Spleen (tissue), 7 donors: ENCODE data around the gene PRRT1B.

Experiments
- CTCF ChIP-seq, 11 experiments: fragments of 200-600 bp in 7 of 11; fragments of 450-650 bp in 4 of 11; sonication (generic) in 4 of 11; IDR thresholded peaks in 8 of 11; conservative IDR thresholded peaks in 3 of 11; 1 replicate in 7 of 11; 2 replicates in 4 of 11; pipeline versions ENCODE4 v1.4.0 to v1.8.0; 2016 to 2021; ENCODE audit warnings: antibody characterized with exemption in 11 of 11, inconsistent platforms in 4 of 11, mild to moderate bottlenecking in 1 of 11
- POLR2A ChIP-seq, 3 donors: fragments of 450-650 bp; IDR thresholded peaks; one replicate each; pipeline ENCODE4 v1.5.1; 2017; ENCODE audit warnings: antibody characterized with exemption in 3 of 3, mild to moderate bottlenecking in 1 of 3
- POLR2AphosphoS5 ChIP-seq, 3 donors: sonication (generic); formaldehyde crosslinking; IDR thresholded peaks; one replicate each; pipeline ENCODE4 v1.5.1; 2017; ENCODE audit warnings: antibody characterized with exemption in 3 of 3
- donor health status: DM: no; HTN: no; CAD: no; lungs with moderate emphysema.
- donor health status: DM: no; HTN: no; CAD: no.
- donor health status: DM: no; HTN: no; CAD: no.

- TF ChIP-seq CTCF (IDR thresholded peaks at IDR 0.05 in 8 of 11, conservative IDR thresholded peaks at IDR 0.05 in 3 of 11) (no peak), POLR2AphosphoS5 (IDR thresholded peaks at IDR 0.05) (no peak), POLR2A (IDR thresholded peaks at IDR 0.05) (no peak)
These were observed 7.4 kb upstream of the PRRT1B start for GRCh38 chr9:131537946-131538345.
